BJ (cell line): ENCODE results near the gene LRRC8C. TPM values are rescaled to one million over a fixed set of nuclear protein-coding genes. Genes with fewer than 3 reads are reported as not detected.

ENCODE experiments used
- CTCF ChIA-PET: fragments of 350-600 bp; formaldehyde crosslinking; extraction: SDS; loops from one replicate; lab custom pipeline; 2021; ENCODE audit warnings: antibody characterized with exemption, inconsistent platforms; lab: Yijun Ruan, JAX
- POLR2A ChIA-PET: fragments of 300-600 bp; sonication (Branson Sonifier 250); formaldehyde crosslinking; extraction: SDS; loops from one replicate; lab custom pipeline; 2021; ENCODE audit warnings: antibody characterized with exemption; lab: Charles Lee
- DNase-seq: peaks from one replicate; pipeline ENCODE4 v3.0.0-alpha.2; 2011; ENCODE audit warnings: low read depth
- H3K27me3 ChIP-seq: 2 replicates; pipeline ENCODE4 v1.6.0; 2011; ENCODE audit warnings: low read length; ENCODE audit not compliant: control insufficient read depth, insufficient read depth
- H3K36me3 ChIP-seq: 2 replicates; pipeline ENCODE4 v1.5.1; 2011; ENCODE audit warnings: low read length; ENCODE audit not compliant: control insufficient read depth, insufficient read depth
- H3K4me3 ChIP-seq: 2 replicates; pipeline ENCODE4 v1.5.1; 2011; ENCODE audit warnings: low read depth, mild to moderate bottlenecking, control low read depth, low read length
- polyA plus RNA-seq: library from polyadenylated mRNA; depleted of rRNA; stranded (reverse); fragments of >200 nt; gene quantifications from 2 replicates; pipeline ENCODE4 v1.2.3, GENCODE V29; 2011
- TF ChIP-seq, protein P1 (sequence below): IDR thresholded peaks from 2 replicates; pipeline ENCODE4 v1.5.1; 2011; ENCODE audit warnings: low read depth, mild to moderate bottlenecking, control low read depth, inconsistent platforms, low read length, moderate library complexity; ENCODE audit not compliant: insufficient read depth

The LRRC8C gene
- polyA plus RNA-seq, 1 experiment = 3.6 TPM

DNA sequence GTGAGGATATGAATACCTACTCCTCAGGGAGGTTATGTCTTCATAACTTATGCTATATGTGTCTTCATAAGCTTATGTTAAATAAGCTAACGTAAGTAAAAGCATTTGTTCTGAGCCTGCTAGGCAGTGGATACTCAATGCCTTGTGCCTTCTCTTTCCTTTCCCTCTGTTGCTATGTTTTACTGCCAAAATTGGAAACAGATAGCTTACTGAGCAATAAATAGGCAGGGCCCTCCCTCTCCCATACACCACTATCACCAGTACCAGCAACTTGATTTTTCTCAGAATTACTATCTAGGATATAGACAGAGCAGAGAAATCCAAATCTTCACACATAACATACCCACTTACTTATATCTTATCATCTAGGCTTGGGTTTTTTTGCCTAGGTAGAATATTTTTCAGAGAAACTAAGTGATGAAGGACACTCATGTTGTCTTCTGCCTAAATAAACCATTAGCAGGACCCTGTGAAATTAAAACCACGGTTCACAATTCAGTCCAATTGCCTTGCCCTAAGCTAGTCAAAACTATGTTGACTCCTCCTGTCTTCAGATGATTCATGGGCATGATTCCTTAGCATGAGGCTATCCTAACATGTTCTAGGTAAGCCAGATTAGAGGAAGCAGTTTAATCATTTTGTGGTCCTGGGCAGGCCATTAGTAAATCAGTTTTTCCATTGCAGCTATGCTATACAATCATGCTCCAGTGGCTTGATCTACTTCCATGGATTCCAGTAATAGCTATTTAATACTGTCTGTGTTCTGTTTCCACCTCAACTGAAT, 15.9 kb upstream of the LRRC8C start:
- TF ChIP-seq, protein P1, sequence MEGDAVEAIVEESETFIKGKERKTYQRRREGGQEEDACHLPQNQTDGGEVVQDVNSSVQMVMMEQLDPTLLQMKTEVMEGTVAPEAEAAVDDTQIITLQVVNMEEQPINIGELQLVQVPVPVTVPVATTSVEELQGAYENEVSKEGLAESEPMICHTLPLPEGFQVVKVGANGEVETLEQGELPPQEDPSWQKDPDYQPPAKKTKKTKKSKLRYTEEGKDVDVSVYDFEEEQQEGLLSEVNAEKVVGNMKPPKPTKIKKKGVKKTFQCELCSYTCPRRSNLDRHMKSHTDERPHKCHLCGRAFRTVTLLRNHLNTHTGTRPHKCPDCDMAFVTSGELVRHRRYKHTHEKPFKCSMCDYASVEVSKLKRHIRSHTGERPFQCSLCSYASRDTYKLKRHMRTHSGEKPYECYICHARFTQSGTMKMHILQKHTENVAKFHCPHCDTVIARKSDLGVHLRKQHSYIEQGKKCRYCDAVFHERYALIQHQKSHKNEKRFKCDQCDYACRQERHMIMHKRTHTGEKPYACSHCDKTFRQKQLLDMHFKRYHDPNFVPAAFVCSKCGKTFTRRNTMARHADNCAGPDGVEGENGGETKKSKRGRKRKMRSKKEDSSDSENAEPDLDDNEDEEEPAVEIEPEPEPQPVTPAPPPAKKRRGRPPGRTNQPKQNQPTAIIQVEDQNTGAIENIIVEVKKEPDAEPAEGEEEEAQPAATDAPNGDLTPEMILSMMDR = no peak
- no peak for DNase-seq
- ChIA-PET POLR2A (no interaction called here), CTCF (interaction anchor here (0.9 to 2.1 kb wide), 8 partner anchors 8 to 44 kb away, joined by 3 to 12 read pairs (median 4); no protein-coding TSS in a partner anchor)
- Histone ChIP-seq H3K36me3 (no peaks in the 10 kb centered on the region), H3K4me3 (no peak overlapping the region), H3K27me3 (no peaks in the 10 kb centered on the region)

DNA sequence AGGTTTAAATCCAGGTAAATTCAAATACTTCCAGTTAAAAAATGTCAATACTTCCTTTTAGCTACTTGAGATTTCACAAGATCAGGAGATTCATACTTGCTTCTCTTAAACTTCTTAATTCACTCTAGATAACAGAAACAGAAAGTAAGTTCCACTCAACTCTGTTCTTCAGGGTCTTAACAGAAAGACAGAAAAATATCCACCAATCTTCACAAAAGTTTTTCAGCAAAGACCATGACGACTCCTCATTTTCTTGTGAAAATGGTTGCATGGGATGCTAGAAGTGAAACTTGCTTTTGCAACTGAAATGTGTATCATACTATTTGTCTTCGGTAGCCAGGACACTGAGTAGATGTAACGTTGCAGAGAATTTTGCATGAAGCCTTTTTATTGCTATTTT, 12.3 kb upstream of the LRRC8C start:
- TF ChIP-seq, protein P1 = no peak
- ChIA-PET CTCF (interaction anchor here (5.4 kb wide), 1 partner anchor 143 kb away, joined by 27 read pairs; no protein-coding TSS in a partner anchor), POLR2A (no interaction called here)
- Histone ChIP-seq H3K36me3 (no peaks in the 10 kb centered on the region), H3K4me3 (no peak overlapping the region), H3K27me3 (no peaks in the 10 kb centered on the region)
- no peak for DNase-seq

DNA sequence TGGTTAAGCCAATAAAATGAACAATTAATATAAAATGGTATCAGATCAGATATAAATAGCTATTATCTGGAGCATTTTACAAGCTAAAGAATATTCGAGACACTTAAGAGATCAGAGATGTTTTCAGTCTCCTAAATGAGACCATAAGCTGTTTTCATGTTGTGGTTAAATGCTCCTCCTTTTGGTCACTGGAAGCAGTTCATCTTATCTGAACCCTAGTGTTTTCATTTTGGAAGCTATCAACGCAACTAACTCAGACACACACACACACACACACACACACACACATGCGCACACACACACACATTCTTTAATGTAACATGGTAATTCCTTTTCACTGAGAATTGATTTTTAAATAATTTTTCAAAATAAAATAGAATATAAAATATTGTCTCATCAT, 10.0 kb upstream of the LRRC8C start:
- ChIA-PET CTCF (interaction anchor here (0.6 to 5.4 kb wide), 3 partner anchors 10 to 675 kb away, joined by 3 to 27 read pairs (median 10); partner anchors contain the start of gene LRRC8C), POLR2A (no interaction called here)
- no peak for DNase-seq
- H3K36me3 ChIP-seq = no peaks in the 10 kb centered on the region
- H3K27me3 ChIP-seq = no peaks in the 10 kb centered on the region
- TF ChIP-seq, protein P1 = 0 out of 2 replicates have a peak, but pooled peaks have one; percentile 9
- no peak overlapping the region for H3K4me3 ChIP-seq

DNA sequence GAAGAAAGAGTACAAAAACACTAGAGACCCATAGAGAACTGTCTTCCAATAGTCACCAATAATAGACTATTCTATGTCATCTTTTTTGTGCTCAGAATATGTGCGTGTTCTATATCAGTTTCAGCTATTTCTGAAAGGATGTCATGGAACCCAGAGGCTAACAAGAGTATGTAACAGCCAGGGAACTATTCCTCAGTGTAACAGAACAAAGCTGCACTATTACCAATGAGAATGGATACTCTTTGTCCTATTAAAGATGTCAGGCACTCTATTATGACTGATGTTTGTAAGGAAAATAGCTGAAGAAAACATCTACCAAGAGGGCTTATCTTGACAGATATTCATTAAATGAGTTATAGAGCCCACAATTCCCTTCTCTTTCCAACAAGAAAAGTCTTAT, 8.6 kb upstream of the LRRC8C start:
- POLR2A ChIA-PET = no interaction called here
- TF ChIP-seq, protein P1 = no peak
- CTCF ChIA-PET = interaction anchor here (2.2 to 5.4 kb wide), 3 partner anchors 8 to 139 kb away, joined by 6 to 27 read pairs (median 10); partner anchors contain the start of gene LRRC8C
- Histone ChIP-seq H3K36me3 (no peaks in the 10 kb centered on the region), H3K4me3 (no peak overlapping the region), H3K27me3 (no peaks in the 10 kb centered on the region)
- no peak for DNase-seq

DNA sequence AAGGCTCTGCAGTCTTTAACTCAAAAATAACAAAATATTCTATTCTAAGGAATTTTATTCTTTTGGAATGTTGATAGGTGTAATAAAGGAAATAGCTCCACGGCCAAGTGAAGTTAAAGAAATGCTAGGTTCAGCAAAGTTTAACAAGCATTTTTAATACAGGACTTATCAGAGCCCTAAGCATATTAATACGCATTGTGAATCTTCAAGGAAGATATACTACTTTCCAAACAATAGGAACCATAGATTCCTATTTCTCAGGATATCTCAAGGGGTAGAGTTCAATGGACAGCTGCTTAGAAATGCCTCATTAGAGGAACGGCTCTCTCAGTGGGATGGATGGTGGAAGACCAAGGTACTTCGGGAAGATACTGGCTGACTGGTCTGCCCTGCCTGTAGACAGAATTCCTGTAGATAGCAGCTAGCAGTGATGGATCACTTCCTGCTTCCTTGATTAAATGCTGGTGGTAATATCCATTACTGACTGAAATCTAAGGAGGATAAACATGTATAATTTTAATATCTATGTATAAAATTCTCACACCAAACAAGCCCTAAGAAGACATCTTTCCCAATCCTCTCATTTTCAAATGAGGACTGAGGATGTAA, 8.1 kb upstream of the LRRC8C start:
- CTCF ChIA-PET = interaction anchor here (0.8 to 5.4 kb wide), 4 partner anchors 8 to 139 kb away, joined by 3 to 27 read pairs (median 8); partner anchors contain the start of gene LRRC8C

More for the DNA sequence above, 8.1 kb upstream of the LRRC8C start:
- H3K36me3 ChIP-seq = no peaks in the 10 kb centered on the region
- H3K4me3 ChIP-seq = no peak overlapping the region
- TF ChIP-seq, protein P1 = no peak
- DNase-seq = no peak
- POLR2A ChIA-PET = no interaction called here
- no peaks in the 10 kb centered on the region for H3K27me3 ChIP-seq
